Muscle of back (tissue), 13 donors: ENCODE measurements around the gene RUSC2. TPM values are rescaled to one million over a fixed set of nuclear protein-coding genes. Genes with fewer than 3 reads are reported as not detected.
A peak's percentile ranks its signal among the peaks of the same experiment; 100 is the strongest.

Source experiments
- DNase-seq, 3 donors: peaks; one replicate each; pipeline versions ENCODE4 v3.0.0 to v3.0.0-alpha.2; 2013
- long read RNA-seq, 9 donors: transcript quantifications; one replicate each; lab custom pipeline, GENCODE V29; 2026
- polyA plus RNA-seq, 10 donors: library from polyadenylated mRNA; unstranded; fragments of 120-200 nt; gene quantifications; one replicate each; pipeline ENCODE4 v1.2.1, GENCODE V29; 2013; ENCODE audit not compliant: insufficient read length in 10 of 10

The RUSC2 gene
- polyA plus RNA-seq, result 10 to 100 TPM; 42.8 to 61.2 (median 54.5) TPM
- long read RNA-seq, donor 1, transcript RUSC2-203 (2 exons, 936 nt), result major isoform, 5 of 61 reads
- long read RNA-seq, donor 1, partial matches to known transcripts, result 40 of 61 reads
- long read RNA-seq, donor 1, other reads (novel, unspliced or antisense), result 16 of 61 reads
- long read RNA-seq, donor 2, partial matches to known transcripts, result 13 of 23 reads
- long read RNA-seq, donor 2, other reads (novel, unspliced or antisense), result 8 of 23 reads
- long read RNA-seq, donor 3, result 0 reads
- long read RNA-seq, donor 4, full-length matches to known transcripts, result 3 of 9 reads
- long read RNA-seq, donor 4, partial matches to known transcripts, result 6 of 9 reads
- long read RNA-seq, donor 4, other reads (novel, unspliced or antisense), result 0 of 9 reads
- long read RNA-seq, donor 5, partial matches to known transcripts, result 30 of 30 reads
- long read RNA-seq, donor 5, other reads (novel, unspliced or antisense), result 0 of 30 reads
- long read RNA-seq, donor 6, full-length matches to known transcripts, result 4 of 18 reads
- long read RNA-seq, donor 6, partial matches to known transcripts, result 14 of 18 reads
- long read RNA-seq, donor 6, other reads (novel, unspliced or antisense), result 0 of 18 reads
- long read RNA-seq, donor 7, partial matches to known transcripts, result 7 of 8 reads
- long read RNA-seq, donor 7, other reads (novel, unspliced or antisense), result 0 of 8 reads
- long read RNA-seq, donor 8, partial matches to known transcripts, result 0 of 4 reads
- long read RNA-seq, donor 8, other reads (novel, unspliced or antisense), result 0 of 4 reads
- long read RNA-seq, donor 9, result 0 reads

DNA sequence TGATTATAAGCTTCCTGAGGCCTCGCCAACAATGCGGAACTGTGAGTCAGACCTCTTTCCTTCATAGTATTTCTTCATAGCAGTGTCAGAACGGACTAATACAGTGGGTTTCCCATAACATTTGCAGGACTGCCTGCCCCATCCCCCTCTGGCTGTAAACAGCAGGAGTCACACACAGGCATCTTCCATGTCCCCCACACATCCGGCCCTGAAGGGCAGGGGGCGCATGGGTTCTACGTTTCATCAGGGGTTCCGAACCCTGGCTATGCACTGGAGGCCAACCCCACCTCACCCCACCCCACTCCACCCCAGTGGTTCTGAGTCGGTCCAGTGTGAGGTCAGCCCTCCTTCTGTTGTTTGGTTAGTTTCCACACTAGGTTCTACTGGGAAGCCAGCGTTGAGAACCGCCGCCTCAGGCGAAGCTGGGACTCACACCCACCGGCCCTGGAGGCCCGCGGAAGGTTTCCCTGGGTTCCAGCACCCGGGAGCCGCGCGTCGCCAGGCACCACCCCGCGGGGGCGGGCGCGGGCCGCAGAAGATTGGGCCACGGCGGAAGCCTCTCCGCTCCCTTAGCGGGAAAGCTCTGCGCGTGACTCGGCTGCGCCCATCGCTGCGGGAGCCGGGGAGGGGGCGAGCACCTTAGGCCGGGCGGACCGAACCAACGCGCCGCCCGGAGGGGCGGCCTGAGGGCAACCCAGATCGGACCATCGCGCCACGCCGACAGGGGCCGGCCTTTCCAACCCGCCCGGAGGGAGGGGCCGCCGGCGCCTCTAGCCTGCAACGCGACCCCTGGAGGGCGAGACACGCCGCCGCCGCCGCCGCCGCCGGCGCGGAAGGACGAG is at the start of gene RUSC2:
RUSC2 (plus strand) TSS at position 799 of the 842 bp plus-strand sequence. CDS start 56,411 bp downstream, outside the sequence.
- peak; percentile 88 to 97 (median 92) for DNase-seq

DNA sequence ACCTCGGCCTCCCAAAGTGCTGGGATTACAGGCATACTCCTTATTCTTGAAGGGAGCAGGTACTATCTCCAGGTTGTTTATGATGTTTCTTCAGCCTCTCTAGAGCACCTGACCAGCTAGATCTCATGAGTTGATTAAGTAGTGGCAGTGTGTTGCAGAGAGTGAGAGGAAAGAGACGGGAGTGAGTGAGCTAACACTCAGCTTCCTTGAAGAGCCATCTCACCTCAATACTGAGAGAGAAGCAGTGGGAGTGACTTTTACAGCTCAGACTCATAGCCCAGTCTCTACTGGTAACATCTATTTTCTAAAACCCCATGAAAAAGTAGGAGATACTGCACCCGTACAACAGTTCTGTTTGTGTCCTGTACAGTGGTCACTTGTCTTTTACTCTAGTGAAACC is 43.9 kb upstream of the RUSC2 start:
- no peak for DNase-seq

DNA sequence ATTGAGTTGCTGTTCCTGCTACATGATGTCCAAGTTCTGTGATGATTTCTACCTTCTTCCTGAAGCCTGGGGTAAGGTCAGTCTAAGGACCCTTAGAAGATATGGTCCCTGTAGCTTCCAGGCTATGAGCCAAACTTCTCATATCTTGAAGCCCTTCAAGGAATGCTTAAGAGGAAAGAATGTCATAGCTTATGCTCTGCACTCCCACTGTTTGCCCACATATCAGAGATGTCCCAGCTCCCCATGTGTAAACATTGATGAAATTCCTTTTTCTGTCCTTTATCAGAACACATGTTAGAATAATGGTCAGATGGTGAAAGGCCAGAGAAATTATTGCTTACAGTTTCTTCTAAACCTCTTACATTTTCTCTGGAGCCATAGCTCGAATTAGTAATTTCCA is 41.4 kb upstream of the RUSC2 start:
- no peak for DNase-seq

- no peak for DNase-seq
Observed at GRCh38 chr9:35452481-35452880, 37.4 kb upstream of the RUSC2 start.

GRCh38 chr9:35453786-35454185 is 36.1 kb upstream of the RUSC2 start:
- no peak for DNase-seq

DNA sequence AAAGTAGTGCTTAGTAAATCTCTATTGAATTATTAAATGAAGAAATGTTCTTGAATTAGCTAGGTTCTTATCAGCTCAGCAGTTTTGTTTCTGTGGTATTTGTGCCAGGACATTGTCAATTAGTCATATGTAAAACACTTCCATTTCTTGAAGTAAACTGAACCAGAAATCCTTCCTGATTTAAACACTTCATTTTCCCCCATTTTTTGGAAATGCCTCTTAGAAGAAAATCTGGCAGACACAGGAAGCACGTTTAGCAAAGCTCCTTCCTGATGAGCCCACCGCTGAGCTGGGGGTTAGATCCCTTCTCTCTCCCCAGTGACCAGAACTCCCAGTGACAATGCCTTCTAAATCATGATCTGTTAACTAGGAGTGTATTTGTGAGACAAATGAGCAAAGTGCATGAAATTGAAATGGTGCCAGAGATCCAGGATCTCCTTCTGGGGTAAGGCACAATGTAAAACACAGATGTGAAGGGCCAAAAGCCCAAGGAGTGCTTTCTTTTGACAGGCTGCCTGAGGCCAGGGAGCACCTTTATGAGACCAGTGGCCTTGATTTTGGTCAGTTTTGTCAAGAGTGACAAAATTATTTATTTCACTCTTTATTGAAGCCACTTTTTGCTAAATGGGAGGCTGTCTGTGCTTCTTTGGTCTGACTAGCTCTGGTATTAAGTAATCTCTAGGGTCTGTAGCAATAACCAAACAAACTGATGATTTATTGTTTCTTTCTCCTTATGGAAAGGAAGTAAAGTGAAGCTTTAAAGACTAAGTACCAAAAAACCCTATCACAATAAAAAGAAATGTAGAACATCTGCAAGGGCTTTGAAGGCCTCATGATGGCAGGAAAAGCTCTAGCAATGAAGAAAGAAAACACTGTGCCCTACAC is 25.5 kb upstream of the RUSC2 start:
- DNase-seq, result no peak

GRCh38 chr9:35470340-35470739 is 19.6 kb upstream of the RUSC2 start:
- DNase-seq, result no peak

DNA sequence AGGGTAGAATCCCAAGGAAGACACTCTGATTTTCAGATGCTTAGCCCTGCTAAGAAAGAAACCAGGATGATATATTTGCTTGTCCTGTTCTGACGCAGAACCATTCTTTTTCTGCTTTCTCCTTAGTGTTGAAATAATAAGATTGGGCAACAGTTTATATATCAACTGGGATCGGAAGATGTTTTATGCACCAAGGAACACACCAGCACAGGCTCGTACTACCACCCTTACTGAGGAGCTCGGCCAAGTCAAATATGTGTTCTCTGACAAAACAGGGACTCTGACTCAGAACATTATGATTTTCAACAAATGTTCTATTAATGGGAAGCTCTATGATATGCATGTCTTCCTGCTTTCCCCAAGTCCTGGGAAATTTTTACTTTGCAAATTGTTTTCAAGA is 19.0 kb upstream of the RUSC2 start:
- no peak for DNase-seq

DNA sequence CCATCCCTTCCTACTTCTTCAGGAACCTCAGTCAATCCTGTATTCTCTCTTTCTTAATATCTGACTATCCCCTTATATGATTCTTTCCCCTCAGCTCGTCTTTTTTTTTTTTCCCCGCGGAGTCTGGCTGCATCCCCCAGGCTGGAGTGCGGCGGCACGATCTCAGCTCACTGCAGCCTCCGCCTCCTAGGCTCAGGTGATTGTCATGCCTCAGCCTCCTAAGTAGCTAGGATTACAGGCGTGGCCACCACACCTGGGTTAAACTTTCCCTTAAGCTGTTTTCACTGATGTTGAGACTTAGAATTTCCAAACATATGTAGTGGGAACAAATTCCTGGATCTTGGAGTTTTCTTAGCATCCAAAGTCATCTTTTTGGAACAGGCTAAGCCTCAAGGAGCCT is 13.3 kb upstream of the RUSC2 start:
- no peak for DNase-seq

DNA sequence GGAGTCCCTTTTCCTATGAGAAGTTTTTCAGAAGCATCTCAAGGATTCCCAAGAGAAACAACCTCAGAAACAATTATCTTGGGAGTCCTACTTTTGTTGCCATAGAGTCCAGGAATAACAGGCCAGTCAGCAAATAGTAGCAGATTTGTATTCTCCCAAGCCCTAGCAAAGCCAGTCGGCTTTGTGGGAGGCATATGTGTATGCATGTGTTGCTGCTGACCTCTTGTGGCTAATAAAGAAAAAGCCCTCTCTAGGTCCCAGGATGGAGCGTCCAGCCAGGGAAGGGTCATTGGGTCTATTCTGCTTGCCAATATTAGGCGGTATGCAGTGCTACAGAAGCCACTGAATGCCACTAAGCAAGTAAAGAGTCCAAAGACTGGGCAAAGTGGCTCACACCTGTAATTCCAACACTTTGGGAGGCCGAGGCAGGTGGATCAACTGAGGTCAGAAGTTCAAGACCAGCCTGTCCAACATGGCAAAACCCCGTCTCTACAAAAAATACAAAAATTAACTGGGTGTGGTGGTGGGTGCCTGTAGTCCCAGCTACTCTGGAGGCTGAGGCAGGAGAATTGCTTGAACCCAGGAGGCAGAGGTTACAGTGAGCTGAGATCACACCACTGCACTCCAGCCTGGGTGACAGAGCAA is 12.6 kb upstream of the RUSC2 start:
- DNase-seq, result peak; percentile 68 to 82 (median 68)

- no peak for DNase-seq
Observed at GRCh38 chr9:35478871-35479270, 11.0 kb upstream of the RUSC2 start.

- peak in 1 of 3 donors; percentile 20 for DNase-seq
Observed at GRCh38 chr9:35481347-35481975, 8.4 kb upstream of the RUSC2 start.

GRCh38 chr9:35482071-35482470 is 7.8 kb upstream of the RUSC2 start:
- DNase-seq, result no peak

GRCh38 chr9:35484406-35484805 is 5.5 kb upstream of the RUSC2 start:
- no peak for DNase-seq

DNA sequence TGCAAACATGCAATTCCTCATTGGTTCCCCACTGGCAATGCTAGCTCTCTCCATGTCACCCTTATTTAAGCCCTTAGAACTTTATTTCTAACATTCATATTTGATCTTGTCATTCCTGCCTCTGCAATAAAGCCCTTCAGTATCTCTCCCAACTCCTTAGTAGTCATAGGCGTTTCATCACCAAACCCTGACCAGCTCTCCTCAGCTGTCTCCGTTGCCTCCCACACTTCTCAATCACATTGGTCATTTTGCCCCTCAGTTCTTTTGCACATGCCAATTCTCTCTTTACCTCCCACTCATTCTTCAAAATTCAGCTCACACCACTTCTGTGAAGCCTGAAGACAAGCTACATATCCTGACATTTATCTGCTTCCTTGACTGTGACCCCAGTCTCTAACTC is 2.8 kb upstream of the RUSC2 start:
- no peak for DNase-seq

GRCh38 chr9:35488021-35488420 is 1.9 kb upstream of the RUSC2 start:
- peak; percentile 64 to 88 (median 67) for DNase-seq

- DNase-seq, result no peak
Observed at GRCh38 chr9:35488566-35489312, 1.2 kb upstream of the RUSC2 start.

DNA sequence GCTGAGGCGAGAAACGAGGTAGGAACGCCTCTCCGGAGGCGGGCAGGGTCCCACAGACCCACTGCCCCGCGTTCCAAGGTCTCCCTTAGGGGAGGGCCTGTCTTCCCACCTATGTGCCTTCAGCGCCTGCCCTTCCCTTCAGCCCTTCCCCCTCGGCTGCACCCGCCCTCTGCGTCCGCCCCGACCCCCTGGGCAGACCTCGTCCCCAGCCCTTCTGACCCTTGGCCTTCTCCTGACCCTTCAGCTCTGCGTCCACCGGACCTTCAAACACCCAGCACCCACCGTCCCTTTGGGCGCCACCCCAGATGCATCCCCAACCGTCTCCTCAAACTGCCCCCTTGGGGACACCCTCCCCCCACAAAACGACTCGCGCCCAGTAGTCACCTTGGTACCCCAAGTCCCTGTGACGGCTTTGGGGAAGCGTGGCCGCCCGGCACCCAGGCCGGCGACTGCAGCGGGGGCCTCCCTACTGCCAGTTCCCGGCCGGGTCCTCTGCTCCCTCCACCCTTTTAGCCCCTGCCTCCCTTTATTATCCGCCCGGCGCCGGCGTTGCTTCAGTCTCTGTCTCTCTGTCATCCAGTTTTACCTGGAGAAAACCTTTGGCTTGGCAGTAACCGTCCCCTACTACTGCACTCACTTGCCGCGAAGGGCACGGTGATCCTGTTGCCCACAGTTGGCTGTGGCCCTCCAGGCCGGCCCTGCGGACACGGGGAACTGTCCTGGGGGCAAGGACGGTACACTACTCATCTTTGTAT is 421 bp downstream of the RUSC2 start:
- DNase-seq, result peak in 1 of 3 donors; percentile 72
